ENCODE data around the gene CRYL1. TPM values are rescaled to one million over a fixed set of nuclear protein-coding genes. Genes with fewer than 3 reads are reported as not detected.

The CRYL1 gene
- 14.8 and 65.5 TPM in 2 replicates for total RNA-seq

GRCh38 chr13:20525601-20526544 is at the start of gene CRYL1:
Gene CRYL1, minus strand, starts transcription at chr13:20525857. Its CDS starts 63 bp downstream, at chr13:20525794.

GRCh38 chr13:20566898-20567874 is 41.5 kb upstream of the CRYL1 start, which contains the start of gene IFT88:
Gene IFT88, plus strand, starts transcription at chr13:20567157. Its CDS starts 7,229 bp downstream, at chr13:20574386.

Other genes starting within 250 kb of the CRYL1 start
- gene IFT88, start 41.3 kb upstream of the CRYL1 start, total RNA-seq = 4.7 and 5.9 TPM in 2 replicates
- 0.51 and 0.98 TPM in 2 replicates for gene IL17D, start 177.8 kb upstream of the CRYL1 start, total RNA-seq
- 7.2 and 8.1 TPM in 2 replicates for gene EEF1AKMT1, start 248.1 kb upstream of the CRYL1 start, total RNA-seq